ENCODE results near the gene MARS2.

Gene MARS2

GRCh38 chr2:197740200-197740599 lies 35.0 kb downstream of the MARS2 start:
- H3K27ac ChIP-seq (ENCODE audit: low read depth, low read length): no peak overlapping the region
- H3K9ac ChIP-seq (ENCODE audit: low read length): no peak overlapping the region
- TF ChIP-seq CTCF (IDR thresholded peaks at IDR 0.05; ENCODE audit: insufficient read depth, low read length, poor library complexity, severe bottlenecking) (no peak), EZH2phosphoT487 (conservative IDR thresholded peaks at IDR 0.05; ENCODE audit: low read length) (no peak)
- no peaks in the 10 kb centered on the region for H3K9me3 ChIP-seq (ENCODE audit: insufficient read depth, low read length)
- H3K27me3 ChIP-seq (ENCODE audit: low read length): no peaks in the 10 kb centered on the region
- H3K4me2 ChIP-seq (ENCODE audit: low read depth, low read length, poor library complexity, severe bottlenecking): no peak overlapping the region
- no peaks in the 10 kb centered on the region for H3K9me2 ChIP-seq (replicated peaks; ENCODE audit: insufficient read depth, low read length)
- no peak overlapping the region for H2AFZ ChIP-seq (ENCODE audit: low read depth, low read length, severe bottlenecking)
- H3F3A ChIP-seq (ENCODE audit: insufficient read depth): no peaks in the 10 kb centered on the region
- H4K20me1 ChIP-seq (ENCODE audit: low read depth, low read length): no peaks in the 10 kb centered on the region
- H3K4me3 ChIP-seq (ENCODE audit: insufficient read depth, low read length, poor library complexity, severe bottlenecking): no peak overlapping the region
- H3K36me3 ChIP-seq (ENCODE audit: low read length): no peaks in the 10 kb centered on the region
- no peaks in the 10 kb centered on the region for H3K79me2 ChIP-seq (ENCODE audit: insufficient read depth, low read length)
